Nephron (organoid): ENCODE measurements around the gene UBA52.

ENCODE experiments used
- H3K27ac Mint-ChIP-seq, 3 experiments: 2 replicates each; pipeline ENCODE4 v1.8.0; 2020; ENCODE audit warnings: mixed read lengths in 3 of 3, mild to moderate bottlenecking in 2 of 3, moderate library complexity in 1 of 3
- H3K27me3 Mint-ChIP-seq: 2 replicates; pipeline ENCODE4 v1.8.0; 2021; ENCODE audit warnings: low read depth, mild to moderate bottlenecking, moderate library complexity, mixed read lengths
- H3K36me3 Mint-ChIP-seq: 2 replicates; pipeline ENCODE4 v1.8.0; 2020; ENCODE audit warnings: low read depth, mixed read lengths
- H3K4me1 Mint-ChIP-seq: 2 replicates; pipeline ENCODE4 v1.8.0; 2020; ENCODE audit warnings: mixed read lengths
- H3K4me3 Mint-ChIP-seq, 3 experiments: 2 replicates each; pipeline ENCODE4 v1.8.0; 2020; ENCODE audit warnings: mild to moderate bottlenecking in 3 of 3, mixed read lengths in 3 of 3, moderate library complexity in 2 of 3
- H3K9me3 Mint-ChIP-seq: 2 replicates; pipeline ENCODE4 v1.8.0; 2020; ENCODE audit warnings: mixed read lengths
- TF ChIP-seq, protein P1 (sequence below), 3 experiments: fragments of 200-600 bp; sonication (generic); IDR thresholded peaks; one replicate each; pipeline ENCODE4 v1.5.0; 2021; ENCODE audit warnings: antibody characterized with exemption in 3 of 3; ENCODE audit not compliant: unreplicated experiment in 3 of 3

Gene UBA52

DNA sequence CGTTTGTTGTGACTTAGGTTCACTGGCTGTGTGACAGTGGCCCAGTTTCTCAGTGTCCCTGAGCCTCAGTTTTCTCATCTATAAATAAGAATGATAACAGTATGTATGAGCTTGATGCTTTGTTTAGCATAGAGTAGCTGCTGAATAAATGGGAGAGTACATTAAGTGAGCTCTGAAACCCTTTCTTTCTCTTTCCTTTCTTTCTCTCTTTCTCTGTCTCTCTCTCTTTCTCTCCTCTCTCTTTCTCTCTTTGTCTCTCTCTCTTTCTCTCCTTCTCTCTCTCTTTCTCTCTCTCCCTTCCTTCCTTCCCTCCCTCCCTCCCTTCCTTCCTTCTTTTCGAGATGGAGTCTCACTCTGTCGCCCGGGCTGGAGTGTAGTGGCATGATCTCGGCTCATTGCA lies 12.0 kb upstream of the UBA52 start:
- Mint-ChIP-seq H3K4me1 (peaks cover 7% of the 10 kb centered on the region), H3K27me3 (no peaks in the 10 kb centered on the region), H3K36me3 (peaks cover 6% of the 10 kb centered on the region), H3K9me3 (no peaks in the 10 kb centered on the region), H3K4me3 (peak overlapping the region; percentile 90 to 94 (median 90)), H3K27ac (no peak overlapping the region)
- TF ChIP-seq, protein P1, sequence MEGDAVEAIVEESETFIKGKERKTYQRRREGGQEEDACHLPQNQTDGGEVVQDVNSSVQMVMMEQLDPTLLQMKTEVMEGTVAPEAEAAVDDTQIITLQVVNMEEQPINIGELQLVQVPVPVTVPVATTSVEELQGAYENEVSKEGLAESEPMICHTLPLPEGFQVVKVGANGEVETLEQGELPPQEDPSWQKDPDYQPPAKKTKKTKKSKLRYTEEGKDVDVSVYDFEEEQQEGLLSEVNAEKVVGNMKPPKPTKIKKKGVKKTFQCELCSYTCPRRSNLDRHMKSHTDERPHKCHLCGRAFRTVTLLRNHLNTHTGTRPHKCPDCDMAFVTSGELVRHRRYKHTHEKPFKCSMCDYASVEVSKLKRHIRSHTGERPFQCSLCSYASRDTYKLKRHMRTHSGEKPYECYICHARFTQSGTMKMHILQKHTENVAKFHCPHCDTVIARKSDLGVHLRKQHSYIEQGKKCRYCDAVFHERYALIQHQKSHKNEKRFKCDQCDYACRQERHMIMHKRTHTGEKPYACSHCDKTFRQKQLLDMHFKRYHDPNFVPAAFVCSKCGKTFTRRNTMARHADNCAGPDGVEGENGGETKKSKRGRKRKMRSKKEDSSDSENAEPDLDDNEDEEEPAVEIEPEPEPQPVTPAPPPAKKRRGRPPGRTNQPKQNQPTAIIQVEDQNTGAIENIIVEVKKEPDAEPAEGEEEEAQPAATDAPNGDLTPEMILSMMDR (IDR thresholded peaks at IDR 0.05; ENCODE audit: unreplicated experiment in 3 of 3), result no peak

DNA sequence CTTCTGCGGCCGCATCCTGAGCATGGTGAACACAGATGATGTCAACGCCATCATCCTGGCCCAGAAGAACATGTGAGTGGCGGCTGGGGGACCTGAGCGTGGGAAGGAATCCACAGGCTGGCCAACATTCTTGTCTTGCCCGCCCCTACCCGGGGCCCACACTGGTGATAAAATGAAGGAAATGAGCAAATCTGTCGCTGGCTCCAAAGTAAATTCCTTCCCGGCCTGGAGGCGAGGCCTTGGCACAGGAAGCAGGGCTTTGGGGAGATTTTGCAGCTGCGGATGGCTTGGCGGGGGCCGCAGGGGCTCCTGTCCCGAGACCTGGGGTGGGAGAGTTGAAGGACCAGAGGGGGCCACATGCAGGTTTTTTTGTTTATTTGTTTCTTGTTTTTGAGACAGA lies 9.6 kb upstream of the UBA52 start:
- H3K36me3 Mint-ChIP-seq, result peaks cover 14% of the 10 kb centered on the region
- peaks cover 7% of the 10 kb centered on the region for H3K4me1 Mint-ChIP-seq
- H3K27ac Mint-ChIP-seq, result no peak overlapping the region
- H3K4me3 Mint-ChIP-seq, result no peak overlapping the region
- no peaks in the 10 kb centered on the region for H3K27me3 Mint-ChIP-seq
- TF ChIP-seq, protein P1 (IDR thresholded peaks at IDR 0.05; ENCODE audit: unreplicated experiment in 3 of 3), result no peak
- H3K9me3 Mint-ChIP-seq, result no peaks in the 10 kb centered on the region

DNA sequence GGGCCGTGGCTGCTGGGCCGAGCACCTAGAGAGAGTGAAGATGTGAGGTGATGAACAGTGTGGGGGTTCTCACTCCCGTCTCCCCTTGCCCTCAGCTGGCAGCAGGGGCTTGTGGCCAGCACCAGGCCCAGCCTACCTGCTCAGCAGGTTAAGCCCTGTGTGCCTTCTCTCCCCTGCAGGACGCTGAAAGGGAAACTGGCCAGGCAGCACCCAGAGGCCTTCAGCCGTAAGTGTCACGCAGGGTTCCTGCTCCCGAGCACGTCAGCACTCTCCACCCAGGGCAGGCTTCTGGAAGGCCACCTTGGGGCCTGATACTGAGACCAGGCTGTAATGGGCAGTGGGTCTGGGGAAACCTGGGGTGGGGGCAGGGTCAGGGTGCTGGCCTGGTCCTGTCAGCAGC lies 4.7 kb upstream of the UBA52 start:
- Mint-ChIP-seq H3K27me3 (no peaks in the 10 kb centered on the region), H3K36me3 (peaks cover 42% of the 10 kb centered on the region), H3K27ac (no peak overlapping the region), H3K9me3 (no peaks in the 10 kb centered on the region), H3K4me3 (no peak overlapping the region), H3K4me1 (peaks cover 7% of the 10 kb centered on the region)
- TF ChIP-seq, protein P1 (IDR thresholded peaks at IDR 0.05; ENCODE audit: unreplicated experiment in 3 of 3), result no peak

DNA sequence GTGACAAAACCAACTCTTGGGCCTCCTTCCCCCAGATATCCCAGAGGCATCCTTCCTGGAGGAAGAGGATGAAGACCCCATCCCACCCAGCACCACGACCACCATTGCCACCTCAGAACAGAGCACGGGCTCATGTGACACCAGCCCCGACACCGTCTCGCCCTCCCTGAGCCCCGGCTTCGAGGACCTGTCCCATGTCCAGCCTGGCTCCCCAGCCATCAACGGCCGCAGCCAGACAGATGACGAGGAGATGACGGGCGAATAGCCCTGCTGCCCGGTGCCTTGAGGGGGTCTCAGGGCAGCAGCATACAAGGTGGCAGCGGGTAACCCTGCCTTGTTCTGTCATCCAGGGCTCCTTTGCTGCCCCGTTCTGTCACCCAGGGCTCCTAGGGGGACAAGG lies 3.3 kb upstream of the UBA52 start:
- Mint-ChIP-seq H3K9me3 (no peaks in the 10 kb centered on the region), H3K4me3 (no peak overlapping the region), H3K27ac (no peak overlapping the region), H3K4me1 (peaks cover 15% of the 10 kb centered on the region), H3K27me3 (no peaks in the 10 kb centered on the region), H3K36me3 (peaks cover 50% of the 10 kb centered on the region)
- TF ChIP-seq, protein P1 (IDR thresholded peaks at IDR 0.05; ENCODE audit: unreplicated experiment in 3 of 3), result no peak

DNA sequence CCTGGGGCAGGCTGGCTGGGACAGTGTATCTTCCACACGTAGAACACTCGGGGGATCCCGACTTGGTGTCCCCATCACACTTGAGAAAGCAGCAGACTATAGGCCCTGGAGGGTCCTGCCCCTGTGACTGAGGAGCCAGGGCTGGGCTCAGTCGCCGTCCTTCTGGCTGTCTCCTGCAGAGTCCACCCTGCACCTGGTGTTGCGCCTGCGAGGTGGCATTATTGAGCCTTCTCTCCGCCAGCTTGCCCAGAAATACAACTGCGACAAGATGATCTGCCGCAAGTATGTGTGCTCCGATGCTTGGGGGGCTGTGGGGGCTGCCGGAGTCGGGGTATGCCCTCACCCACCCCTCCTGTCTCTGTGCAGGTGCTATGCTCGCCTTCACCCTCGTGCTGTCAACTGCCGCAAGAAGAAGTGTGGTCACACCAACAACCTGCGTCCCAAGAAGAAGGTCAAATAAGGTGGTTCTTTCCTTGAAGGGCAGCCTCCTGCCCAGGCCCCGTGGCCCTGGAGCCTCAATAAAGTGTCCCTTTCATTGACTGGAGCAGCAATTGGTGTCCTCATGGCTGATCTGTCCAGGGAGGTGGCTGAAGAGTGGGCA lies 3.1 kb downstream of the UBA52 start:
- Mint-ChIP-seq H3K4me3 (peak overlapping the region; percentile 48 to 59 (median 59)), H3K4me1 (peaks cover 15% of the 10 kb centered on the region), H3K36me3 (peaks cover 39% of the 10 kb centered on the region), H3K9me3 (no peaks in the 10 kb centered on the region), H3K27me3 (no peaks in the 10 kb centered on the region), H3K27ac (no peak overlapping the region)
- TF ChIP-seq, protein P1 (IDR thresholded peaks at IDR 0.05; ENCODE audit: unreplicated experiment in 3 of 3), result no peak

DNA sequence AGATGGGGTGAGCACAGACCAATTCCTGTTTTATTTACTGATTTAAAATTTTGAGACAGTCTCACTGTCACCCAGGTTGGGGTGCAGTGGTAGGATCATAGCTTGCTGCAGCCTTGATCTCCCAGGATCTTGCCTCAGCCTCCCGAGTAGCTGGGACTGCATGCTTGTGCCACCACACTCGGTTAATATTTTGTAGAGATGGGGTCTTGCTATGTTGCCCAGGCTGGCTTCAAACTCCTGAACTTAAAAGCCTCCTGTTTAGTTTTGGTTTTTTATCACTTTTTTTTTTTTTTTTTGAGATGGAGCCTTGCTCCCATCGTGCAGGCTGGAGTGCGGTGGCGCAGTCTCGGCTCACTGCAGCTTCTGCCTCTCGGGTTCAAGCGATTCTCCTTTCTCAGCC lies 4.7 kb downstream of the UBA52 start:
- no peak overlapping the region for H3K27ac Mint-ChIP-seq
- H3K4me3 Mint-ChIP-seq, result no peak overlapping the region
- H3K27me3 Mint-ChIP-seq, result no peaks in the 10 kb centered on the region
- peaks cover 34% of the 10 kb centered on the region for H3K36me3 Mint-ChIP-seq
- TF ChIP-seq, protein P1 (IDR thresholded peaks at IDR 0.05; ENCODE audit: unreplicated experiment in 3 of 3), result no peak
- no peaks in the 10 kb centered on the region for H3K9me3 Mint-ChIP-seq
- peaks cover 13% of the 10 kb centered on the region for H3K4me1 Mint-ChIP-seq
